ENCODE data around the gene C5orf52.
"Not testable (repeated sequence)": the region's sequence is repeated elsewhere in the genome, so short reads cannot be mapped to it uniquely, and the experiment has no call there.

GRCh38 chr5:157727858-157728257, 56.5 kb downstream of the C5orf52 start:
- TF ChIP-seq, protein P1, sequence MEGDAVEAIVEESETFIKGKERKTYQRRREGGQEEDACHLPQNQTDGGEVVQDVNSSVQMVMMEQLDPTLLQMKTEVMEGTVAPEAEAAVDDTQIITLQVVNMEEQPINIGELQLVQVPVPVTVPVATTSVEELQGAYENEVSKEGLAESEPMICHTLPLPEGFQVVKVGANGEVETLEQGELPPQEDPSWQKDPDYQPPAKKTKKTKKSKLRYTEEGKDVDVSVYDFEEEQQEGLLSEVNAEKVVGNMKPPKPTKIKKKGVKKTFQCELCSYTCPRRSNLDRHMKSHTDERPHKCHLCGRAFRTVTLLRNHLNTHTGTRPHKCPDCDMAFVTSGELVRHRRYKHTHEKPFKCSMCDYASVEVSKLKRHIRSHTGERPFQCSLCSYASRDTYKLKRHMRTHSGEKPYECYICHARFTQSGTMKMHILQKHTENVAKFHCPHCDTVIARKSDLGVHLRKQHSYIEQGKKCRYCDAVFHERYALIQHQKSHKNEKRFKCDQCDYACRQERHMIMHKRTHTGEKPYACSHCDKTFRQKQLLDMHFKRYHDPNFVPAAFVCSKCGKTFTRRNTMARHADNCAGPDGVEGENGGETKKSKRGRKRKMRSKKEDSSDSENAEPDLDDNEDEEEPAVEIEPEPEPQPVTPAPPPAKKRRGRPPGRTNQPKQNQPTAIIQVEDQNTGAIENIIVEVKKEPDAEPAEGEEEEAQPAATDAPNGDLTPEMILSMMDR (IDR thresholded peaks at IDR 0.05; ENCODE audit: low read depth, low read length, missing input control), result not testable (repeated sequence)
- TF ChIP-seq, protein P2, sequence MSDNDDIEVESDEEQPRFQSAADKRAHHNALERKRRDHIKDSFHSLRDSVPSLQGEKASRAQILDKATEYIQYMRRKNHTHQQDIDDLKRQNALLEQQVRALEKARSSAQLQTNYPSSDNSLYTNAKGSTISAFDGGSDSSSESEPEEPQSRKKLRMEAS (IDR thresholded peaks at IDR 0.05), result not testable (repeated sequence)
- not testable (repeated sequence) for TF ChIP-seq FOXA1 (IDR thresholded peaks at IDR 0.05); RAD21 (IDR thresholded peaks at IDR 0.05); TAF1 (conservative IDR thresholded peaks at IDR 0.05); GABPA (IDR thresholded peaks at IDR 0.05 in 1 of 2, conservative IDR thresholded peaks at IDR 0.05 in 1 of 2); YY1 (IDR thresholded peaks at IDR 0.05); SP1 (IDR thresholded peaks at IDR 0.05)
- TF ChIP-seq, protein P3, sequence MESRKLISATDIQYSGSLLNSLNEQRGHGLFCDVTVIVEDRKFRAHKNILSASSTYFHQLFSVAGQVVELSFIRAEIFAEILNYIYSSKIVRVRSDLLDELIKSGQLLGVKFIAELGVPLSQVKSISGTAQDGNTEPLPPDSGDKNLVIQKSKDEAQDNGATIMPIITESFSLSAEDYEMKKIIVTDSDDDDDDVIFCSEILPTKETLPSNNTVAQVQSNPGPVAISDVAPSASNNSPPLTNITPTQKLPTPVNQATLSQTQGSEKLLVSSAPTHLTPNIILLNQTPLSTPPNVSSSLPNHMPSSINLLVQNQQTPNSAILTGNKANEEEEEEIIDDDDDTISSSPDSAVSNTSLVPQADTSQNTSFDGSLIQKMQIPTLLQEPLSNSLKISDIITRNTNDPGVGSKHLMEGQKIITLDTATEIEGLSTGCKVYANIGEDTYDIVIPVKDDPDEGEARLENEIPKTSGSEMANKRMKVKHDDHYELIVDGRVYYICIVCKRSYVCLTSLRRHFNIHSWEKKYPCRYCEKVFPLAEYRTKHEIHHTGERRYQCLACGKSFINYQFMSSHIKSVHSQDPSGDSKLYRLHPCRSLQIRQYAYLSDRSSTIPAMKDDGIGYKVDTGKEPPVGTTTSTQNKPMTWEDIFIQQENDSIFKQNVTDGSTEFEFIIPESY (IDR thresholded peaks at IDR 0.05), result not testable (repeated sequence)

All from liver (tissue), 3 donors.